Smooth muscle cell (in vitro differentiated cells): ENCODE measurements around the gene LRCH1. TPM values are rescaled to one million over a fixed set of nuclear protein-coding genes. Genes with fewer than 3 reads are reported as not detected.

ENCODE experiments used
- DNase-seq: peaks from one replicate; lab custom pipeline; 2025; ENCODE audit not compliant: unreplicated experiment; lab: John Stamatoyannopoulos, UW
- H2AFZ ChIP-seq: fragments of 200-600 bp; sonication (generic); 2 replicates; pipeline ENCODE4 v1.6.0; 2016; ENCODE audit warnings: antibody characterized with exemption, low read depth, mild to moderate bottlenecking
- H3F3A ChIP-seq: fragments of 200-600 bp; sonication (generic); 2 replicates; pipeline ENCODE4 v1.6.0; 2017; ENCODE audit warnings: antibody characterized with exemption, low read depth
- H3K27ac ChIP-seq: fragments of 200-600 bp; sonication (generic); 2 replicates; pipeline ENCODE4 v1.5.1; 2016; ENCODE audit warnings: low read depth, mild to moderate bottlenecking
- H3K27me3 ChIP-seq: fragments of 200-600 bp; sonication (generic); 2 replicates; pipeline ENCODE4 v1.6.1; 2016; ENCODE audit warnings: low read depth, mild to moderate bottlenecking
- H3K36me3 ChIP-seq: fragments of 200-600 bp; sonication (generic); 2 replicates; pipeline ENCODE4 v1.5.1; 2016; ENCODE audit warnings: low read depth
- H3K4me1 ChIP-seq: fragments of 200-600 bp; sonication (generic); 2 replicates; pipeline ENCODE4 v1.5.1; 2016; ENCODE audit warnings: low read depth
- H3K4me2 ChIP-seq: fragments of 200-600 bp; sonication (generic); 2 replicates; pipeline ENCODE4 v1.6.0; 2016; ENCODE audit warnings: mild to moderate bottlenecking
- H3K4me3 ChIP-seq: fragments of 200-600 bp; sonication (generic); 2 replicates; pipeline ENCODE4 v1.5.1; 2016; ENCODE audit warnings: mild to moderate bottlenecking
- H3K79me2 ChIP-seq: fragments of 200-600 bp; sonication (generic); 2 replicates; pipeline ENCODE4 v1.6.0; 2016; ENCODE audit warnings: low read depth, mild to moderate bottlenecking
- H3K9ac ChIP-seq: fragments of 200-600 bp; sonication (generic); 2 replicates; pipeline ENCODE4 v1.6.0; 2016; ENCODE audit warnings: low read depth
- H3K9me3 ChIP-seq: fragments of 200-600 bp; sonication (generic); replicated peaks from 2 replicates; pipeline ENCODE4 v1.5.1; 2016; ENCODE audit warnings: low read depth
- H4K20me1 ChIP-seq: fragments of 200-600 bp; sonication (generic); 2 replicates; pipeline ENCODE4 v1.6.0; 2016; ENCODE audit warnings: low read depth
- WGBS: methylation state at CpG from one replicate; pipeline ENCODE4 v1.1.7; 2016; ENCODE audit warnings: low lambda C conversion rate; 5-methylcytosine and 5-hydroxymethylcytosine counted together
- polyA plus RNA-seq: library from polyadenylated mRNA; unstranded; fragments of >200 nt; fragmentation: Nextera tagmentation; extraction: Ambion mirVana; gene quantifications from 2 replicates; pipeline ENCODE4 v1.2.1, GENCODE V29; 2016
- total RNA-seq: library from RNA; depleted of rRNA; stranded (reverse); fragments of >200 nt; gene quantifications from 2 replicates; pipeline ENCODE4 v1.2.3, GENCODE V29; 2014
- TF ChIP-seq, protein P1 (sequence below): fragments of 200-600 bp; sonication (generic); IDR thresholded peaks from 2 replicates; pipeline ENCODE4 v1.5.1; 2017; ENCODE audit warnings: borderline replicate concordance, mild to moderate bottlenecking, antibody characterized with exemption; ENCODE audit not compliant: insufficient read depth, poor library complexity, severe bottlenecking

LRCH1 gene
- total and polyA plus RNA-seq, 2 experiments from 2014 or later: 9.4 to 27.7 TPM

DNA sequence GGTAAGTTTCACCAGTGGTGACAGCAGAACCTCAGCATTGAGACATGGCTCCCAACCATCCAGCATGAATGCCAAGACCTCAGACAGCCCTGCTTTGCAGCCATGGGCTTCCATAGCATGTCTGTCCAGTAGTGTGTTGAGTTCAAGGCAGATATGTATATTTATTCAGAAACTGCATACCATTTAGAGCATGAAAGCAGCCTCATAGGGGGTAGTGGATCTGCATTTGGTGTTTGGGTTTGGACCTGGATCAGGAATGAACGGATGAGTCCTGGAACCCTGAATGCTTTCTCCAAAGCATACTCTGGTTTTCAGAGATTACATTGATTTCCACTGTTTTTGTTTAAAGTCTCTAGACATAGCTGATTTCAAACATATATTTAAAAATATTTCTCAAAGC is 129.7 kb downstream of the LRCH1 start:
- H3K79me2 ChIP-seq: peaks cover 40% of the 10 kb centered on the region
- no peak overlapping the region for H3K4me2 ChIP-seq
- no peaks in the 10 kb centered on the region for H3K27me3 ChIP-seq
- H2AFZ ChIP-seq: no peak overlapping the region
- no peaks in the 10 kb centered on the region for H3K9me3 ChIP-seq
- no peak for DNase-seq
- WGBS: 100% methylated on average over 1 of the region's 1 CpG
- H3K4me1 ChIP-seq: peaks cover 51% of the 10 kb centered on the region
- H3K4me3 ChIP-seq: no peak overlapping the region
- H3K9ac ChIP-seq: no peak overlapping the region
- TF ChIP-seq, protein P1, sequence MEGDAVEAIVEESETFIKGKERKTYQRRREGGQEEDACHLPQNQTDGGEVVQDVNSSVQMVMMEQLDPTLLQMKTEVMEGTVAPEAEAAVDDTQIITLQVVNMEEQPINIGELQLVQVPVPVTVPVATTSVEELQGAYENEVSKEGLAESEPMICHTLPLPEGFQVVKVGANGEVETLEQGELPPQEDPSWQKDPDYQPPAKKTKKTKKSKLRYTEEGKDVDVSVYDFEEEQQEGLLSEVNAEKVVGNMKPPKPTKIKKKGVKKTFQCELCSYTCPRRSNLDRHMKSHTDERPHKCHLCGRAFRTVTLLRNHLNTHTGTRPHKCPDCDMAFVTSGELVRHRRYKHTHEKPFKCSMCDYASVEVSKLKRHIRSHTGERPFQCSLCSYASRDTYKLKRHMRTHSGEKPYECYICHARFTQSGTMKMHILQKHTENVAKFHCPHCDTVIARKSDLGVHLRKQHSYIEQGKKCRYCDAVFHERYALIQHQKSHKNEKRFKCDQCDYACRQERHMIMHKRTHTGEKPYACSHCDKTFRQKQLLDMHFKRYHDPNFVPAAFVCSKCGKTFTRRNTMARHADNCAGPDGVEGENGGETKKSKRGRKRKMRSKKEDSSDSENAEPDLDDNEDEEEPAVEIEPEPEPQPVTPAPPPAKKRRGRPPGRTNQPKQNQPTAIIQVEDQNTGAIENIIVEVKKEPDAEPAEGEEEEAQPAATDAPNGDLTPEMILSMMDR: no peak
- no peaks in the 10 kb centered on the region for H3K36me3 ChIP-seq
- peaks cover 26% of the 10 kb centered on the region for H4K20me1 ChIP-seq
- no peak overlapping the region for H3K27ac ChIP-seq
- peaks cover 19% of the 10 kb centered on the region for H3F3A ChIP-seq

DNA sequence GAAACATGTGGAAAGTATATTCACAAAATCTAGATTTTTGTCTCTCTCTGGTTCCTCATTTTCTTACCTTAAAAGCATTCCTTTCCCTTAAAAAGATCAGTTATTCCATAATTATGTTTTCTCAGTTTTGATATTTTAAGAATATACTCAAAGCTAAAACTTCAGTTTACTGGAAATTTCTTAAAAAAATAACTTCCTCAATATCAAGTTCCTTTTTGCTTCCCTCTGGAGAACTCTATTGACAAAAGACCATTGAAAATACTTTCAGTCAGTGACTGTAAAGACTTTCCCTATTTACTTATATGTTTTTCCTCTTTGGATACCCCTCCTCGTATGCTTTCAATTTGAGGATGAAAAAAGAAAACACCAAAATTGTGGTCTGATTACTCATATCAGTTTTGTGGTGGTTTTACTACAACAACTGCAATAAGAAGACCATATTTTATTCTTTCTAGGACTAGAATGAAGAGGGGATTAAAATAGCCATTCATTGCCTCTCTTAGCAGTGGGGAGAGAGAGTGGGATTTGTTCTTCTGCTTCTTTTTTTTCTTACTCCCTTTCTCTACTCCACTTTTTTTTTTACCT is 130.8 kb downstream of the LRCH1 start:
- Histone ChIP-seq H3K4me3 (no peak overlapping the region), H3K36me3 (no peaks in the 10 kb centered on the region), H3K27ac (peak overlapping the region; percentile 72), H3K9me3 (no peaks in the 10 kb centered on the region), H3F3A (peaks cover 19% of the 10 kb centered on the region), H3K27me3 (no peaks in the 10 kb centered on the region), H4K20me1 (peaks cover 21% of the 10 kb centered on the region), H3K9ac (no peak overlapping the region), H3K4me1 (peaks cover 55% of the 10 kb centered on the region), H2AFZ (no peak overlapping the region), H3K79me2 (peaks cover 29% of the 10 kb centered on the region), H3K4me2 (peak overlapping the region; percentile 68)
- DNase-seq: no peak
- TF ChIP-seq, protein P1: no peak
- 19% methylated on average over 1 of the region's 1 CpG for whole genome bisulfite sequencing

- DNase-seq: no peak
- H3K79me2 ChIP-seq: peaks cover 25% of the 10 kb centered on the region
- peak overlapping the region; percentile 27 for H3K9ac ChIP-seq
- WGBS: 29% methylated on average over 3 of the region's 3 CpGs
- no peaks in the 10 kb centered on the region for H3K9me3 ChIP-seq
- peak overlapping the region; percentile 72 for H3K27ac ChIP-seq
- peak overlapping the region; percentile 68 for H3K4me2 ChIP-seq
- no peak overlapping the region for H3K4me3 ChIP-seq
- peaks cover 19% of the 10 kb centered on the region for H3F3A ChIP-seq
- TF ChIP-seq, protein P1: no peak
- no peaks in the 10 kb centered on the region for H3K36me3 ChIP-seq
- H3K4me1 ChIP-seq: peaks cover 48% of the 10 kb centered on the region
- H3K27me3 ChIP-seq: no peaks in the 10 kb centered on the region
- no peak overlapping the region for H2AFZ ChIP-seq
- peaks cover 15% of the 10 kb centered on the region for H4K20me1 ChIP-seq
Observed at GRCh38 chr13:46684287-46685001, 131.5 kb downstream of the LRCH1 start.
